GM12878 (cell line): ENCODE results near the gene TRABD. TPM values are rescaled to one million over a fixed set of nuclear protein-coding genes. Genes with fewer than 3 reads are reported as not detected.

Source experiments
- ATAC-seq: fragments of 200-7000 bp; cut with Tn5 transposase; 3 replicates; pipeline ENCODE4 v1.9.1; 2020; ENCODE audit warnings: mild to moderate bottlenecking, moderate library complexity
- BruUV-seq: library from RNA; stranded (reverse); fragments of 400-500 nt; replicated peaks from 2 replicates; lab custom pipeline; 2021; lab: Mats Ljungman, UMichigan
- CTCF ChIA-PET: fragments of 300-600 bp; sonication (Branson Sonifier 250); formaldehyde crosslinking; extraction: SDS; loops from one replicate; lab custom pipeline; 2021; ENCODE audit warnings: inconsistent platforms; lab: Yijun Ruan, JAX
- POLR2A ChIA-PET: fragments of 350-600 bp; formaldehyde crosslinking; extraction: SDS; loops from one replicate; lab custom pipeline; 2021; ENCODE audit warnings: inconsistent platforms; lab: Charles Lee
- RAD21 ChIA-PET: fragments of 300-600 bp; sonication (Branson Sonifier 250); formaldehyde crosslinking; loops from one replicate; lab custom pipeline; 2023; ENCODE audit warnings: antibody characterized with exemption; ENCODE audit not compliant: unreplicated experiment; lab: Charles Lee
- SMC1A ChIA-PET: fragments of 300-600 bp; sonication (Branson Sonifier 250); formaldehyde crosslinking; loops from one replicate; lab custom pipeline; 2023; ENCODE audit not compliant: unreplicated experiment, uncharacterized antibody; lab: Charles Lee
- DNase-seq: peaks from one replicate; pipeline ENCODE4 v3.0.0-alpha.2; 2011; ENCODE audit warnings: low read depth, low spot score
- FAIRE-seq: peaks from 3 replicates; lab custom pipeline; 2011; peaks lifted over from hg19 to GRCh38; lab: Jason Lieb, UNC
- H2AFZ ChIP-seq: 2 replicates; pipeline ENCODE4 v1.6.0; 2011; ENCODE audit warnings: low read depth, low read length, control low read depth; ENCODE audit not compliant: control insufficient read depth
- H3K27ac ChIP-seq: 2 replicates; pipeline ENCODE4 v1.5.1; 2011; ENCODE audit warnings: control low read depth; ENCODE audit not compliant: control insufficient read depth, insufficient read depth
- H3K27me3 ChIP-seq, 2 experiments: replicated peaks in 1 of 2; 2 replicates each; pipeline versions ENCODE4 v1.6.0 to v1.6.1; 2011; ENCODE audit warnings: low read length in 1 of 2; ENCODE audit not compliant: control insufficient read depth in 2 of 2, insufficient read depth in 2 of 2
- H3K36me3 ChIP-seq, 2 experiments: 2 replicates each; pipeline ENCODE4 v1.5.1; 2011; ENCODE audit warnings: low read length in 1 of 2; ENCODE audit not compliant: control insufficient read depth in 2 of 2, insufficient read depth in 2 of 2
- H3K4me1 ChIP-seq: 2 replicates; pipeline ENCODE4 v1.6.1; 2011; ENCODE audit warnings: mild to moderate bottlenecking, low read length, moderate library complexity, mixed read lengths; ENCODE audit not compliant: control insufficient read depth, insufficient read depth
- H3K4me2 ChIP-seq: 2 replicates; pipeline ENCODE4 v1.6.0; 2011; ENCODE audit warnings: control low read depth; ENCODE audit not compliant: control insufficient read depth, insufficient read depth
- H3K4me3 ChIP-seq: fragments of 200-600 bp; sonication (generic); 2 replicates; pipeline ENCODE4 v1.5.1; 2016
- H3K79me2 ChIP-seq: 2 replicates; pipeline ENCODE4 v1.6.0; 2011; ENCODE audit warnings: low read length; ENCODE audit not compliant: control insufficient read depth, insufficient read depth
- H3K9ac ChIP-seq: 2 replicates; pipeline ENCODE4 v1.8.0; 2011; ENCODE audit warnings: low read length, control low read depth, mixed read lengths; ENCODE audit not compliant: control insufficient read depth, insufficient read depth
- H3K9me3 ChIP-seq: replicated peaks from 3 replicates; pipeline ENCODE4 v1.5.1; 2011; ENCODE audit warnings: mild to moderate bottlenecking, low read length; ENCODE audit not compliant: control insufficient read depth, insufficient read depth
- H4K20me1 ChIP-seq: 2 replicates; pipeline ENCODE4 v1.6.0; 2011; ENCODE audit not compliant: control insufficient read depth, insufficient read depth
- CEBPB ChIP-seq, 2 experiments: fragments of 150-350 bp in 1 of 2; IDR thresholded peaks; 2 replicates each; pipeline ENCODE4 v1.6.1; 2012 to 2014; ENCODE audit warnings: low read depth in 2 of 2, low read length in 2 of 2, borderline replicate concordance in 1 of 2, inconsistent platforms in 1 of 2
- CHD2 ChIP-seq: IDR thresholded peaks from 2 replicates; pipeline ENCODE4 v1.6.1; 2011; ENCODE audit warnings: low read depth, low read length, improper control_type of control experiment, borderline replicate concordance
- HDAC2 ChIP-seq: fragments of 200-600 bp; sonication (generic); IDR thresholded peaks from 2 replicates; pipeline ENCODE4 v1.6.1; 2017
- MYB ChIP-seq: fragments of 150-350 bp; IDR thresholded peaks from 2 replicates; pipeline ENCODE4 v1.6.1; 2014; ENCODE audit warnings: mild to moderate bottlenecking, low read depth, low read length, borderline replicate concordance
- RFX5 ChIP-seq: IDR thresholded peaks from 2 replicates; pipeline ENCODE4 v1.6.1; 2011; ENCODE audit warnings: low read depth, low read length, improper control_type of control experiment
- SREBF2 ChIP-seq: IDR thresholded peaks from 2 replicates; pipeline ENCODE4 v1.6.1; 2012; ENCODE audit warnings: mild to moderate bottlenecking, low read length
- SUZ12 ChIP-seq: fragments of 200-600 bp; sonication (generic); IDR thresholded peaks from one replicate; pipeline ENCODE4 v1.6.1; 2018; ENCODE audit warnings: antibody characterized with exemption, mild to moderate bottlenecking; ENCODE audit not compliant: unreplicated experiment
- WRNIP1 ChIP-seq: IDR thresholded peaks from 2 replicates; pipeline ENCODE4 v1.6.1; 2011; ENCODE audit warnings: low read depth, low read length, improper control_type of control experiment, borderline replicate concordance
- ZBTB11 ChIP-seq: fragments of 450-650 bp; formaldehyde crosslinking; IDR thresholded peaks from 2 replicates; pipeline ENCODE4 v1.5.0; 2022; ENCODE audit warnings: mild to moderate bottlenecking, missing genetic modification characterization
- ZNF622 ChIP-seq: fragments of 450-650 bp; IDR thresholded peaks from 2 replicates; pipeline ENCODE4 v1.6.1; 2017; ENCODE audit warnings: mild to moderate bottlenecking, inconsistent platforms
- WGBS: methylation state at CpG from one replicate; pipeline ENCODE4 v1.1.6; 2016; ENCODE audit warnings: low lambda C conversion rate; ENCODE audit not compliant: insufficient replicate concordance, insufficient coverage; ENCODE audit errors: missing lambda C conversion rate; 5-methylcytosine and 5-hydroxymethylcytosine counted together
- in situ Hi-C: fragments of 300-500 bp; cut with MboI; formaldehyde crosslinking; loops from 9 replicates; pipeline ENCODE4 v1.14.3; 2018; ENCODE audit warnings: mixed read lengths
- intact Hi-C: fragments of 100-400 bp; cut with micrococcal nuclease; formaldehyde crosslinking; loops from one replicate; pipeline ENCODE4 v1.14.2; 2022; ENCODE audit not compliant: unreplicated experiment
- polyA plus RNA-seq, 11 experiments: library from polyadenylated mRNA; depleted of rRNA in 4 of 11; unstranded in 6 of 11; stranded (reverse) in 5 of 11; fragments of >200 nt; fragmentation: Nextera tagmentation in 4 of 11; fragmentation: Illumina TruSeq in 1 of 11; extraction: Ambion mirVana in 4 of 11; extraction: Trizol in 1 of 11; gene quantifications; 1 replicate in 1 of 11; 2 replicates in 10 of 11; pipeline versions ENCODE4 v1.2.1 to v1.2.3, GENCODE V29; 2011 to 2016; ENCODE audit warnings: inconsistent platforms in 2 of 11, missing spikeins in 2 of 11, low read depth in 1 of 11
- total RNA-seq, 4 experiments: library from RNA; depleted of rRNA in 3 of 4; stranded (reverse); fragments of >200 nt in 3 of 4; fragmentation: Illumina TruSeq in 1 of 4; extraction: Trizol in 1 of 4; gene quantifications; 2 replicates each; pipeline versions ENCODE4 v1.2.1 to v1.2.3, GENCODE V29; 2013 to 2021

Gene TRABD
- total and polyA plus RNA-seq, 10 of the 15 experiments (the other 5 are each of a cell fraction or from before 2014, with no cell fraction given), result 0.43 to 116 (median 58.1) TPM

- DNase-seq (no peak), ATAC-seq (no peak), FAIRE-seq (no peak)
- WGBS, result 82% methylated on average over 6 of the region's 6 CpGs
- Histone ChIP-seq H3K36me3 (no peaks in the 10 kb centered on the region), H4K20me1 (no peaks in the 10 kb centered on the region), H3K27ac (no peak overlapping the region), H3K4me1 (peaks cover 6% of the 10 kb centered on the region), H3K9ac (no peak overlapping the region), H2AFZ (no peak overlapping the region), H3K4me3 (no peak overlapping the region), H3K9me3 (no peaks in the 10 kb centered on the region), H3K27me3 (peaks cover under 1 to 2% of the 10 kb centered on the region in 2 experiments; a peak in 3 of 4 replicates), H3K4me2 (no peak overlapping the region), H3K79me2 (no peaks in the 10 kb centered on the region)
- ChIA-PET RAD21 (no interaction called here), CTCF (interaction anchor here (1.0 kb wide), 1 partner anchor 23 kb away, joined by 3 read pairs; no protein-coding TSS in a partner anchor), POLR2A (no interaction called here), SMC1A (no interaction called here)
- no peak for TF ChIP-seq WRNIP1
- no peak for TF ChIP-seq CHD2
- TF ChIP-seq RFX5, result no peak
- TF ChIP-seq ZNF622, result no peak
- no peak for TF ChIP-seq MYB
- no peak for TF ChIP-seq SREBF2
- no peak for TF ChIP-seq ZBTB11 (CRISPR knock-in tag)
- TF ChIP-seq CEBPB (IDR thresholded peaks at IDR 0.05; ENCODE audit: borderline replicate concordance in 1 of 2, low read depth in 2 of 2, low read length in 2 of 2), result no peak
- no peak for TF ChIP-seq HDAC2
- TF ChIP-seq SUZ12, result no peak
- no TSS peak for BruUV-seq
- intact Hi-C loops (no loop called here), in situ Hi-C loops (no loop called here)
Measured at GRCh38 chr22:50173983-50174355, 11.7 kb upstream of the TRABD start.
